Measurements from ENCODE around the gene MACROD1.

GRCh38 chr11:64065712-64066111 is 100.2 kb downstream of the MACROD1 start:
- no peak for TF ChIP-seq TAF1 (IDR thresholded peaks at IDR 0.05; ENCODE audit: low read depth)
- no peak for TF ChIP-seq EP300 (IDR thresholded peaks at IDR 0.05; ENCODE audit: borderline replicate concordance)
- no peak for TF ChIP-seq TCF12 (IDR thresholded peaks at IDR 0.05; ENCODE audit: low read depth)
- TF ChIP-seq YY1 (IDR thresholded peaks at IDR 0.05; ENCODE audit: low read depth), result no peak
- no peak for TF ChIP-seq REST (IDR thresholded peaks at IDR 0.05; ENCODE audit: low read depth)
- no peak for TF ChIP-seq FOXM1 (IDR thresholded peaks at IDR 0.05; ENCODE audit: borderline replicate concordance, low read depth)
- no peak for TF ChIP-seq EGR1 (IDR thresholded peaks at IDR 0.05)

All from Ishikawa (cell line).